Tongue (tissue), 2 donors: ENCODE data around the gene TMEM163. TPM values are rescaled to one million over a fixed set of nuclear protein-coding genes. Genes with fewer than 3 reads are reported as not detected.
A peak's percentile ranks its signal among the peaks of the same experiment; 100 is the strongest.

Experiments
- DNase-seq: peaks from one replicate; pipeline ENCODE4 v3.0.0-alpha.2; 2015
- total RNA-seq: library from RNA; depleted of rRNA; stranded (reverse); fragments of >200 nt; gene quantifications from one replicate; pipeline ENCODE4 v1.2.3, GENCODE V29; 2014

The TMEM163 gene
- total RNA-seq, 1 donor from 2014 or later, result 0.72 TPM

DNA sequence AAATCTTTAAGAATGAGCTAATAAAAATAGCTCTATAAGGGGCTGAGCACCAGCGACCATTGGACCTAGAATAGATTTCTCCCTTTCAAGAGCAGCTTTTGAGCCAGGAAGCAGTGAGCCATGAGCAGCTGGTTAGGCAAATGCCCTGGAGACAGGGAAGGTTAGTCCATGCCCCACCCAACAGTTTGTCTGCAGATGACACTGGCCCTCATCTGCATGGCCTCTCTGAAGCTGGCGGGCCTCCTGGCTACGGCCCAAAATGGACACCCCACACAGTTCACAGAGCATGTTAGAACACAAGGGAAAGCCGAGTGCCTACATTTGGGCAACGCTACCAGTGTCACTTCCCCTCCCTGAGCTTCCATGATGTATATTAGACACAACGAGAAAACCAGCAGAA lies 263.9 kb downstream of the TMEM163 start:
- peak; percentile 25 for DNase-seq

DNA sequence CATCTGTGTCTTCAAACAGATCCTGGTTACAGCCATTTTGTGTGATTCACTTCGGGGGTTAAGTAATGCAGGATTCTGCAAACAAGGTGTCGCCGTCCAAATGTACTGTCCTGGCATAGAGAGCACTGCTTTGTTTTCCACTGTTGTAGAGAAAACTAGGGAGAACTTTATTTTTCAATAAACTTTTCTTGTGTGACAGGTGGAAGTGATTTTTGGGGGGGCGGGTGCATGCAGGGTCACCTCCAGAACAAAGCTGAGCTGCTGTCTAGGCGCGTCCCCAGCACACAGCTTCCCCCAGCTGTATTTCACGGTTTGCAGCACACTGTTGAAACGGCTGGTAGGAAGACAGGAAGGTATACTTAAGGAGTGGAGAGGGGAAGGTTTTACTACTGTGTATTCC lies 264.4 kb downstream of the TMEM163 start:
- DNase-seq, result no peak

DNA sequence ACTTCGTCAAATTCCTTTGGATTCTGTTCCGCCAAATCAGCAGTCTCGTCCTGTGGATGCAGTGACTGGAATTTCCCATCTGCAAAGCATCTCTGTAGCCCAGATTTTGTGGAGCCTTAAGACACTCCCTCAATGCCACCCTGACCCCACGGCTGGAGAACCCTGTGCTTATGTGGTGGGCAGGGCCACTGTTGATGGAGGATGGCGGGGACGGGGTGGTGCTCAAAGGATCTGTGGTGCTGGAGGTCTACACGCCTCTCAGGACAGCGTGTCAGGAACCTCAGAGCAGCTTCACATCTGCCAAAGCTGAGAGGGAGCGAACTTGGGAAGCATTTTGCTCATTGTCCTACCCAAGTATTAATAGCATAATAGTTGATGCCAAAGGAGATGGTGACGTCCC lies 264.8 kb downstream of the TMEM163 start:
- DNase-seq, result no peak

DNA sequence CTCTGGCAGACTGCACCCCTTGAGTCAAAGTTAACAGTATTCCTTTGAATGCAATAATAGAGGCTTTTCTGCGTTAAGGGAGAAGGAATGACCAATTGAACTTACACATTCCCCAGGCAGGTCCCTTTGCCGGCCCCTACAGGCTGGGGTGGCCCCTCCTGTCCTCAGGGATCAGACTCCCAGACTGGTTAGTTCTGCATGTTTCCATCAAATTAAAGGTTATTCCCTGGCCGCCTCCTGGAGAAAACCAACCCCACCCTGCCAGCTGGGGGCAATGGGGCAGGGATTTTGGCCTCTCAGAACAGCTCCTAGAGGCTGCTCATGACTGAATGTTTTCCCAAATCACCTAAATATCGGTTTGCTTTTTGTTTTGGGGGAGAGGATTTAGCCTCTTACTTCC lies 265.3 kb downstream of the TMEM163 start:
- no peak for DNase-seq

DNA sequence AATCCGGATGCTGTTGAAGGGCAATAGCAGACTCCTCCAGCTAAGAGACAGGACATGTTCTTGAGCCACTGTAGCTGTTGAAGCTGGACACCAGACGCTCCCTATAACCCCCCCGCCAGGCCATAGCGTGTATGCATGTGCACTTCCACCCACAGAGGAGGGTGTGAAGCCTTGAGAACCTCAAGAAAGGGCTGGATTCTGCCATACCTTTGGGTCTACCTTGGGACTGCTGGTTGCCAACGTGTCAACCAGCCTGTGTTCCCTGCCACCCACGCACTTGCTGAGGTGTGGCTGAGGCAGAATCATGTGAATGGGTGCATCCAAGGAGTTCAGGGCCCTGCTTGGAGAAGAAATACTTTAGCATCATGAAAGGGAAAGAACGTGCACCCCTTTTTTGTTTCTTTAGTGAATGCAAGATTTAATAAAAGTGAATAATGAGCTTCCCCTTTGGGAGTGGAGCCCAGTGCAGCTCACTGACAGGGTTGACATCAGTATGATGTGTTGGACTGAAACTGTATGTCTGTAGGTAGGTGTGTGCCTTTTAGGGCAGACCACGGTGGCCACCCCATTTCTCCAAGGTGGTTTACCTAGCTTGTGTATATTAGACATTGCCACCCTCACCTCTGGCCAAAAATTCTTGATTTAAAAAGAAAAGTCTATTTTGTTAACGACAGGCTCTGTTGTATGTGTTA lies 266.6 kb downstream of the TMEM163 start:
- DNase-seq, result no peak

DNA sequence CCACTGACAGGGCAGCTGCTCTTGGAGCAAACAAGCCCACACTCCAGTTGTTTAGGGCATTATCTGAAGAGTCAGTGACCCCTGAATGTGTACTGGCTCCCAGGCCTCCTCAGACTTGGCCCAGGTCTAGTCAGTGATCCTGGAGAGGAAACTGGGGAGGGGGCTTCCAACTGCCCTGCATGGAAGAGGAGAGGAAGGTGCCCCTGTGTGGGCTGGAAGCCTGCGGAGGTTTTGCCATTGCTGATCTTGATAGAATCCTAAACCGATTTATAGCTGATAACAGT lies 267.5 kb downstream of the TMEM163 start:
- no peak for DNase-seq

DNA sequence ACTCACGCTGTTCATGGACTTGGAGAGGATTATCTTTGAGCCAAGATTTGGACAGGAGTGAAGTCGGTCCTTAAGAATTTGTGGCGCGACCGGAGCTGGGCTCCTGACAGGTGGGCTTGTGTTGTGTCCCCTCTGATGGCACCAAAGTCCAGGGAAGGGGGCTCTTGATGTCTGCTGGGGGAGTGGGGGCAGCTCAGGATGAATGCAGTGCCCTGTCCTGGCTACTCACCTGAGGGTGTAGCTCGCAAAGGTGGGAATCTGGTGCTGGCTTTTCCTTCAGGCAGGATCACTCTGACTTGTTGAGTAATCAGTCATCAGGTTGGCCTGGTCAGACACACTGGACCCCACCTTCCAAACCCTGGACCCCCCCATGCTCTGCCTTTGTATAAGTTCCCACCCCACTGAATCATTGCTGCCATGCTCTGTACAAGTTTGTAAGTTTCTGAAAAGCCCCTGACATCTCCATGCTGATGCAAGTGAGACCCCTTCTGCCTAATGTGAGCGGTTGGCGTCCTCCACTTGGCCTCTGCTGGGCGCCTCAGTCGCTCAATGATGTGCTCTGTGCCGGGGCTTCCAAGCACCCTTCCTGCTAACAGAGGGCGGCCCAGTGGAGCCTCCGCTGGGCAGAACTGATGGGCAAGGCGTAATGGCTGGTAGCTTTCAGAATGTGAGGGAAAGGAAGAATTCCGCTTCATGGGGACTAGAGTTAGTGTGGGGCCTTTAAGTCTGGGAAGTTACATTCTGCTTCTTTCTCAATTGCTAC lies 268.9 kb downstream of the TMEM163 start:
- no peak for DNase-seq

DNA sequence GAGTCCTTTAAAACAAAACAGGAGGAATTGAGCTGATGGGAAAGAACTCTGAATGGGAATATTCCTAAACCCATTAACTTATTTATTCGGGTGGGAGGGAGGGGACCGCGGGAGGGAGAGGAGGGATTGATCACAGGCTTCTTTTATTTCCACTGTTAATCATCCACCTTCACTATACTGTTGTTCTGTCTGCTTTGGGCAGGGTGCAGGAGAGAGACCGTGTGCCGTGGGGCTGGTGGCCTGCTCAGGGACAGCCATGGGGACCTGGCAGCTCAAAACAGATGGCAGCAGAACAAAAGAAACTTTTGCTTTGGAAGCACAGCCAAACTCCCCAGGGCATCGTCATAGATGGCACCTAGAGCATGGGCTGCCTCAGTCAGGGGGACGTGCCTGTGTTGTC lies 269.6 kb downstream of the TMEM163 start:
- DNase-seq, result no peak

DNA sequence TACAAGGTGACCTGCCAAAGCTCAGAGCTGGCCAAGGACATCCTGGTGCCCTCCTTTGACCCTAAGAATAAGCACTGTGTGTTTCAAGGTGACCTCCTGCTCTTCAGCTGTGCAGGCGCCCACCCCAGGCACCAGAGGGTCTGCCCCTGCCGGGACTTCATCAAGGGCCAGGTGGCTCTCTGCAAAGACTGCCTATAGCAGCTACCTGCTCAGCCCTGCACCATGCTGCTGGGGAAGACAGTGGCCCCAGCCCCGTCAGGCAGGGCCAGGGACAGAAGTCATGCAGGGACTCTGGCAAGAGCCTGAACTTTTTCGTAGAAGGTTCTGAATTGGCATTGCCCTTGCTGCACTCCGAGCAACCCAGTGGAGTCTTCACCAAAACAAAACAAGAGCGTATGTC lies 270.1 kb downstream of the TMEM163 start:
- DNase-seq, result no peak

DNA sequence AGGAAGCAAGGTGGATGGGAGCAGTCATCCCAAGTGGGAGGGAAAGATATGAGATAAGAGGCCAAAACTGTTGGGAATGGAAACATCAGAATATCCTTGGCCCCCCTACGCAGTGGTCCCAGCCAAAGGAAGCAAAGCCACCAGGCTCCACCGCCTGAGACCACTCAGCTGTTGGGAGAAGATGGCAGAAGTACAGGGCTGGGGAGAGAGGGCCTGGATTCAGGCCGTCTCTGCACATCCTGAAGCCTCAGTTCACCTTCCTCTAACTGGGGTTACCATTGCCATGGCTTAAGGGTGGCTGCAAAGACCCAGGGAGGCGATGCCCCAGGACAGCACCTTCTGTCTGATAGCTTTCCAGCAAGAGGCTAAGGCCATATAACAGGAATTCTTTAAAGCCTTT lies 271.1 kb downstream of the TMEM163 start:
- no peak for DNase-seq

DNA sequence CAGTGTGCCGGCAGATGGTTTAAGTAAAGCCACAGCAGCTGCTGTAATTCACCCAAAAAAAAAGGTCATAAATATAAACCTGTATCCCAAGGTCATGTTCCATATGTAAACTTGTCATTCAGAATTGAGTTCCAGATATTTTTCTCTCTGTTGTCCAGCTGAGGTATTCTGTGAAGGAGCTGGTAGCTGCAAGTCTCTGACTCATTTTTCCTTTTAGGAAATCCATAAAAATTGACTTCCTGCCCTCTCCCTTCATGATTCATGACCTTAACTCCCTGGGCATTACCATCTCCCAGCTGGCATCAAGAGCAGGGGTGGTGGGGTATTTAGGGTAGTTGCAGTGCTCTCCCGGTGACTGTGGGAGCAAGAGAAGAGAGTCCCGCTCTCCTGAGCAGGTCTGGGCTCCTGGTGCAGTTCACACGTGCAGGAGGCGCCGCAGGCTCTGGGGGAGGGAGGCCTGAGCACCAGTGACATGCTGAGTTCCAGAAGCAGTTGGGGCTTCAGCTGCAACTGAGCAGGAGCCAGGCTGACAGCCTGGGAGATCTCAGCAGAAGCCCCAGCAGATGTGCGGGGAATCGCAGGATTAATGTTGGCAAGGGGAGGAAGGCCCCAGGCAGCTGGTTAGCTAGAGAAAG lies 272.3 kb downstream of the TMEM163 start:
- peak; percentile 96 for DNase-seq

DNA sequence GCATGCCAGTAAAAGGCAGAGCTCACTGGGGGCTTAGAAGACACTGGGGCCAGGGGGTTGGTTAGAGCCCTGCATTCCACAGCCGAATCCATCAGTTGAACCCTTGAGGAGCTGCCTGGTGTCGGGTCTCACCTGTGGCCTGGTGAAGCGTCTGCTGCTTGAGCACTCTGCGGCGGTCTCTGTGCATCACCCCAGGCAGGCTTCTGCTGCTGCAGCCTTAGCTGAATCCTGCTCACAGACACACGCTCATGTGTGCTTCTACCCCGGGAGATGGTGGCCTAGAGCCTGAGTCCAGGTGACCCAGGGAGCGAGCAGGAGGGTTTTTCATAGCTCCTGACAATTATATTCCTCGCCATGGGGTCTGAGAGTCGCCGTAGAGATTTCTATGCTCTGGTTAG lies 272.8 kb downstream of the TMEM163 start:
- no peak for DNase-seq

DNA sequence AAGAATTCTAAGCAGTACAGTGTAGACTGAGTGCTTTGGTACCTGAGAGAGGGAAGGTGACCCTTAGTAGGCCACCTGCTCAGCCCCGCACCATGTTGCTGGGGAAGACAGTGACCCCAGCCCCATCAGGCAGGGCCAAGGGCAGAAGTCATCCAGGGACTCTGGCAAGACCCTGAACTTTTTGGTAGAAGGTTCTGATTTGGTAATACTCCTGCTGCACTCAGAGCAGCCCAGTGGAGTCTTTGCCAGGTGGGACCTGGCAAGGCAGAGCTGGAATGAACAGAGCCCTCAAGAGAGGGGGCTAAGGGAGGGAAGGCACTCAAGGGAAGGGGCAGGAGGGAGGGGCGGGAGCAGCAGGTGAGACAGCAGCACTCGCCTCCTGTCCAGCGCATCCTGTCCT lies 273.7 kb downstream of the TMEM163 start:
- DNase-seq, result no peak

DNA sequence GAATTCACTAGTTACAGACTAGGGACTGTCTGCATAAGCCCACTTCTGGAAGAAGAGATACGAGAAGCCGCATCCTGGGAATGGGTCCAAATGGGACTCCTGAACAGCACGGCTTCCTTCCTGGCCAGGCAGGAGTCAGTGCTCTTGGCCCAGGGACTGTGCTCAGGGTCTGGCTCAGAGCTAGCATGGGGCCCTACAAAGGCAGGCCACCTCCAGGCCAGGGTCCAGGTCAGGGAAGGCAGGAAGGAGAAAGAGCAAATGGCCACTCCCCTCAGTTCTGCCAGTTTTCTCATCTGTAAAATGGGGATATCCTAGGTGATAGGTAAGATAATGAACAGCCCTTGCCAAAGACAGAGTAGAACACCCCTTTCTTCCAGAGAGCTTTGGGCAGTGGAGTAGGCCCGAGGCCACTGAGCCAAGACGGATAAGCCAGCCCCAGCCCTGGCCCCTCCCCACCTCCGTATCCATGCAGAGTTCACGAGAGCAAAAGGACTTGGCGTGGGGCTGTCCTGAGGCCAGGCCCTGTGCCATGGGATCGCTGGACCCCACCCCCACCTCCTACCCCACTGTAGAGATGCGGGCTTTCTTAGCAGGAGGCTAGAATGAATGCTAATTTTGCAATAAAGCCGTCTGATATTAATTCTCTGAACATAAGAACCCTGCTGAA lies 274.9 kb downstream of the TMEM163 start:
- DNase-seq, result no peak

DNA sequence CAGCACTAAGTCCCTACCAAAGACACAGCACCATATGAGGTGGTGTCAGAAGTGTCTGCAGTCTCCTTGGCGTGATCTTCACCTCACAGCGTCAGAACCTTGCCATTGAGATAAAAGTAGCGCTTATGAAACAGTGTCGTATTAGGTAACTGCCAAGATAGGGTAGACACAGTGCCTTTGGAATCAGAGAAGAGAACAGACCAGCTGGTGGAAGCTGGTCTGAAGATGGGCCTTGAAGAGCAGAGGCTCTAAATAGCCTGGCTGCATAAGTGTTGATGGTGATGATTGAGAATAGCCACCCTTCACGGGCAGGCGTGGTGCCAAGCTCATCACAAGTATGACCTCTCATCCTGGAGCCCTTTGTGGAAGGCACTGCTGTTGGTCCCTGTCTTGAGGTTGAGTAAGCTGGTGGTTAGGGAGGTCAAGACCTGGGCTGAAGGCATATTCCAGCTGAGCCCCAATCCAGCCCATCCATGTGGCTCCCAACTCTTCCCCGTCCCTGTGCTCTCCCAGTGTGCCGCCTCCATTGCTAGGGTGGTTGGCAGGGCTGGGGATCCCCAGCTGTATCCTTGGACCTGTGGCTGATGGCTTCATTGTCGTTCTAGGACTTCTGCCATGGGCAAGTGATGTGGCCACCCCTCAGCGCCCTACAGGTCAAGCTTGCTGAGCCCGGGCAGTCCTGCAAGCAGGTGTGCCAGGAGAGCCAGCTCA lies 277.5 kb downstream of the TMEM163 start:
- DNase-seq, result peak; percentile 67

DNA sequence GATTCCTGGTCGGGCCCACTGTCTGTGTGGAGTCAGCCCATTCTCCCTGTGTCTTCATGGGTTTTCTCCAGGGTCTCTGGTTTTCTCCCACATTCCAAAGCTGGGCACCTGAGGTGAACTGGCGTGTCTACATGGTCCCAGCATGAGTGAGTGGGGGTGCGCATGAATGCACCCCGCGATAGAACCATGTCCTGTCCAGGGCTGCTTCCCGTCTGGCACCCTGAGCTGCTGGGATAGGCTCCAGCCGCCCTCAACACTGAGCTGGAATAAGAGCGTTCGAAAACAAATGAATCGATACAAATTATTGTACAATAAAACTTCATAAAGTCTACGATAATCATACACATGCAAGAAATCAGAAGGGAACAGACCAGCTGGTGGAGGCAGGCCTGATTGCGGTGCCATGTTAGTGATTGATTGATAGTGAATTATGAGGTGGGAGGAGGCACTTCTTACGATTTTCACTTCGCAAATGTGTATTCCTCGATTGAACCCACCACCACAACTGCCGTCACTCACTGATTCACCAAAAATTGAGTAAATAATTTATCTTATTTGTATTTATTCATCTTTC lies 278.4 kb downstream of the TMEM163 start:
- DNase-seq, result no peak

DNA sequence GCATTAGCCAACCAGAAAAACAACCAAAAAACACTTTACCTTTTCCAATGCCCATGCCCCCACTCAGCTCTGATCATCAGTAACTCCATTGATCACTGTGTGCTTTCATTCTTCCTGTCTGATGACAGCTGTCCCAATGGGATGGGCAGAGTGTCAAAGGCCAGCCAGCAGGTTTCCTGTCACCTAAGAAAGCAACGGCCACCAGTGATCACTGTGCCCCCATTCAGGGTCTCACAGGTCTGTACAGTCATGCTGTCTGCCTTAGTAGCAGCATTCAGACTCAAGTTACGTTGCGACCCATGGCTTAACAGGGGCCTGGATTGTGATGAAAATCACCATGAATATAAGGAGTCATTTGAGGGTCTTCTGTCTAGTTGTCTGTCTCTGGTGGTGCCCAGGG lies 280.4 kb downstream of the TMEM163 start:
- no peak for DNase-seq

DNA sequence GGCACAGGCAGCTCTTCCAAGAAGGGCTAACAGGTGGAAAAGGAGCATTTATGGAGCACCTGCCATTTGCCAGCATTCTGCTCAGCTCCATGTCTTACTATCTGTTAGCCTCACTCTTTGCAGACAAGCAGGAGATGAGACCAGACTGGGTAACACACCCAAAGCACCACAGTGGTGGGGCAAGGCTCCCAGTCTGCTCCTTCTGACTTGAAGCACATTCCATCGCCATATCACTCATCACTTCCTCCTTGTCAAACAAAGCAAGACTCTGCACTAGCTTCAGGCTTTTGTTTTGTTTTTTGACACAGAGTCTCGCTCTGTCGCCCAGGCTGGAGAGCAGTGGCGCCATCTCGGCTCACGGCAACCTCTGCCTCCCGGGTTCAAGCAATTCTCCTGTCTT lies 282.1 kb downstream of the TMEM163 start:
- no peak for DNase-seq

DNA sequence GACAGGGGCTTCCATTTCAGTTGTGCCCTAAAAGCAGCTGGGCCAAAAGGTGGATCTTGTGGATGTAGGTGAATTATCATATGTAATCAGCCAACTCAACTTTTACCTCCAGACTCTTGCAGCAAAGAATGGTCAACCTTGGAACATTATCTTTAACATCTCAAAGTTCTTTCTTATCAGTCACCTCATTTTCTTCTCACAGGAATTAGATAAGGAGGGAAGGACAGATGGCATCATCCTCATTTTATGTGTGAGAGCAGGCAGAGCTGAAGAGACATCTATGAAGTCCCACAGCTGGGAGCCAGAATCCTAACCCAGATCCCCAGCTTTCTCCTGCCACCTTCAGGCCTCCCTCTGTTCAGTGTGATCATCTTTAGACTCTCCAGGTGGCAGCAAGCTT lies 282.9 kb downstream of the TMEM163 start:
- no peak for DNase-seq

DNA sequence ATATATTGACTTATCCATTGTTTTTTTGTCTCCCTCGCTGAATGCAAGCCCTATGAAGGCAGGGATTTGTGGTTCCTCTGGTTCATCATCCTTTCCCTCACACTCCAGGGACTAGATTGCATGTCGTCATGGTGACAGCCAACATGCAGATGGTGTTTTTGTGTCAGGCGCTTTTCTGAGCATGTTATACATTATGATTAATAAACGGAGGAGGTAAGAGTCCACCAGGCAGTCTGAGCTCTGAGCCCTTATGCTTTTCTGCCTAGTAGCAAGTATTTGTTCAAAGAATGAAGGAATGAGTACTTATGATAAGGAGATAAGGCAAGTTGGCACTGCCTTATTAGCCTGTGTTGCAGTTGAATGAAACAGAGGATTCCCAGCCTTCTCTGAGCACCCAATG lies 283.3 kb downstream of the TMEM163 start:
- DNase-seq, result no peak

DNA sequence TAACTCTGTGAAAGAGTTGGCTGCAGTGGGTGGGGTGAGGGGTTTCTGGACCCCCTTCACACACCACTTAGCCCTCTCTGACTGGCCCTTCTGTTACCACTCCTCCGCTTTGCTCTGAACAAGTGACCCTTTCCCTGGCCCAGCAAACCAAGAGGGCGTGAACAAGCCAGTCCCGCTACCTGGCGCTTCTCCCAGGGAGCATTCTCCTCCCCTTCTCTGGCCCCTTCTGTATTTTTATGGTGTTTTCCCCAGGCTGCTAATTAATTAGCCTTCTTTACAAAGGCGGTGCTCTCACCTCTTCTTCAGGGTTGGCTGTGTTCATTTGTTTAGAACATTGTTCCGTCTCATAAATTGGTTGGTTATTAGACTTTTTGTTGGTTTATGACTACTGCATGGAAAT lies 284.8 kb downstream of the TMEM163 start:
- no peak for DNase-seq

DNA sequence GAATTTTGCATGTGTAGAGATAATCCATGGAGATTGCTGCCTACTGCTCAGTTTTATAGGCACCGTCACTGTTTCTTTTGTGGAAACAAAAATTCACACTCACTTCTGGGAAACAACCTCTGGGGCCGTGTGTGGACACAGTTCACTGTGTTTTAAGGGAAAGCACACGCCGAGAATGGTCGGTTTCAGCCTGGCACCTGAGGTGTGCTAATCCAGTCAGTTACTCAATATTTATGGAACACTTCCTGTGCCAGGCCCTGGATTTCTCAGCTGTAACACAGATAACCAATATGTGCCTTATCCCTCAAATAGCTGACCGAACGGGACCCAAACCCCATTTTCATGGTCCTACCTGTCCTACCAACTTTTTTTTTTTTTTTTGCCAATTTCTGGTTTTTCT lies 285.3 kb downstream of the TMEM163 start:
- DNase-seq, result no peak
